Activated CD8-positive, alpha-beta memory T cell treated with anti-CD3 and anti-CD28 coated beads, Interleukin-2, amount 10 ng/mL, durations not matched to agents 7 days and 5 days (primary cell): ENCODE results near the gene PNKD. TPM values are rescaled to one million over a fixed set of nuclear protein-coding genes. Genes with fewer than 3 reads are reported as not detected.

ENCODE experiments used
- ATAC-seq: fragments of 150-1000 bp; cut with Tn5 transposase; one replicate; pipeline ENCODE4 v1.10.0; 2021; ENCODE audit warnings: moderate library complexity
- CTCF ChIA-PET: fragments of 350-600 bp; sonication (Branson Sonifier 250); formaldehyde crosslinking; loops from one replicate; lab custom pipeline; 2021; ENCODE audit warnings: antibody characterized with exemption; lab: Charles Lee
- DNase-seq: peaks from one replicate; pipeline ENCODE4 v3.0.0-alpha.2; 2020
- H3K27ac Mint-ChIP-seq: one replicate; pipeline ENCODE4 v1.8.0; 2021; ENCODE audit warnings: mild to moderate bottlenecking, mixed read lengths
- H3K27me3 Mint-ChIP-seq: one replicate; pipeline ENCODE4 v1.8.0; 2021; ENCODE audit warnings: mixed read lengths
- H3K36me3 Mint-ChIP-seq: one replicate; pipeline ENCODE4 v1.8.0; 2021; ENCODE audit warnings: mild to moderate bottlenecking, mixed read lengths
- H3K4me1 Mint-ChIP-seq: one replicate; pipeline ENCODE4 v1.8.0; 2021; ENCODE audit warnings: mixed read lengths
- H3K4me3 Mint-ChIP-seq: one replicate; pipeline ENCODE4 v1.8.0; 2021; ENCODE audit warnings: mild to moderate bottlenecking, moderate library complexity, mixed read lengths
- H3K9me3 Mint-ChIP-seq: one replicate; pipeline ENCODE4 v1.8.0; 2022; ENCODE audit warnings: low read depth, mixed read lengths
- total RNA-seq, 2 experiments: library from RNA; stranded (reverse); gene quantifications; one replicate each; pipeline ENCODE4 v1.2.3, GENCODE V29; 2021

The PNKD gene
- total RNA-seq, 2 experiments from 2014 or later, result 37.6 to 40.7 TPM

DNA sequence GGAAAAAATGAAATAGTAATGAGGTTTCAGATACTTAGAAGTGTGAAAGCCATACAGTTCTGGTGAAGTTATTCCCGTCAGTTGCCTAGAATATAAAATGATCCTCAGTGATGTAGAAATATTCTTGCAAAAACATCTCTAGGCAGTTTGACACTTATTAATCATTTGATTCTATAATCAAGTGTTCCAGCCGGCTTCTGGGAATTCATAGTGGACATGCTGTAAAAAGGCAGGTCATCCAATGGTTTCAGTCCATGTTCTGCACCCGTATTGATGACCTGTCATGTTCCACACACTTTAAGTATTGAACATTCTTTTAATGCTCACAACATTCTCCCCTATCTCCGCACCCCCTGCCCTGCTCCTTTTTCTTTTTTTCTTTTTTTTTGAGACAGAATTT lies 33.5 kb upstream of the PNKD start:
- DNase-seq (no peak), ATAC-seq (no peak)
- CTCF ChIA-PET, result interaction anchor here (0.9 to 1.5 kb wide), 4 partner anchors 8 to 70 kb away, joined by 3 to 4 read pairs (median 3); partner anchors contain the start of gene CXCR1
- no peaks in the 10 kb centered on the region for H3K9me3 Mint-ChIP-seq
- peaks cover 80% of the 10 kb centered on the region for H3K36me3 Mint-ChIP-seq
- H3K4me1 Mint-ChIP-seq, result peaks cover 18% of the 10 kb centered on the region
- no peak overlapping the region for H3K27ac Mint-ChIP-seq
- no peak overlapping the region for H3K4me3 Mint-ChIP-seq
- H3K27me3 Mint-ChIP-seq, result no peaks in the 10 kb centered on the region

DNA sequence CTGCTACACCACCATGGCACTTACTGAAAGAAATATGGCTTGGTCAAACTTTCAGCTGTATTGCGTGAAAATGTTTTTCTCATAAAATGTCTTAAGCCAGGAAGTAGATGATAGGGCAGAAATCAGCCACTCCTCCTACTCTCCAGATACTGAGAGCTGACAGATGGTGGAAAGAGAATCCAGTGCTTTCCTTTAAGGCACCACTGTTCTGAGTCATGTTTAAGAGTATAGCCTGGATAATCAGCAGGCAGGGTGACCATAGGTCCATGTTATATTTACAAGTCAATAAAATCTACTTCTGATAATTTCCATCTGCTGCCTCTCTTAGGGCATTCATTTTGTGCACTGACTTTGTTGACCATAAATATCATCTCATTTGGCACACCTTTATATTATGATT lies 31.4 kb upstream of the PNKD start:
- H3K4me1 Mint-ChIP-seq, result peaks cover 22% of the 10 kb centered on the region
- no peaks in the 10 kb centered on the region for H3K9me3 Mint-ChIP-seq
- no peak overlapping the region for H3K4me3 Mint-ChIP-seq
- no peak for ATAC-seq
- H3K27ac Mint-ChIP-seq, result no peak overlapping the region
- H3K36me3 Mint-ChIP-seq, result peaks cover 78% of the 10 kb centered on the region
- no peaks in the 10 kb centered on the region for H3K27me3 Mint-ChIP-seq
- CTCF ChIA-PET, result no interaction called here
- DNase-seq, result no peak

DNA sequence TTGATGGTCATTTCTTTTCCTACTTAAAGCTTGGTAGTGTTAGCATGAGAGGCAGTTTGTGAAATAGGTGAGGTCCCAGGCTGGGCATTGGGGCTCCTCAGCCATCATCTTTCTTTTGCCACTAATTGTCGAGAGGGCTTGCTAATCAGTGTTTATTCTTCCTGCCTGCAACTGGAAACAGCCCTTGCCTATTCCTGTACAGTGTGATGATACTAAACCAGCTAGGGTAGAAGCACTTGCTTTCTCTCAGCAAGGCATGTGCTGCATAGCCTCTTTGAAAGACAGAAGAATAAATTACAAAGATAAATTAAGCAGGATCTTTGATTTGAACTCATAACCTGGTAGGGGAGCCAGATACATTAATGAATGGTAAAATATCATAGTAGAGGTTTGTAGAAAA lies 26.1 kb upstream of the PNKD start:
- H3K27ac Mint-ChIP-seq, result no peak overlapping the region

DNA sequence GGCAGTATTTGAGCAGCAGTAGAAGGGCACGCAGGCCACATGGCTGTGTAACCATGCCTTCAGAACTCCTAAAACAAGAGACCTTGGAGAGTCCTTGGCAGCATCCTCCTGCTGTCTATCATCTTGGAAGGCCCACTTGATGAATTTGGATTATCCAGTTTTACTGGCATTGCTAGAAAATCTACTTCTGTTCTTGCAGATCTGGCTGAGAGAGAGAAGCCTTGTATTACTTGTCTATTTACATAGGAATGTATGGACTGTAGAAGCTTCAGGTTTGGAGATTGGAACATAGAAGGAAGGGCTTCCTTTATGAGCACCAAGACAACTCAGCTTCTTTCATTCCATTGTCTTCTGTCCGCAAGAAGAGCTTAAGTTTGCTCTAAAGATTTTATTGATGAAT lies 25.7 kb upstream of the PNKD start:
- CTCF ChIA-PET, result interaction anchor here (1.0 to 3.0 kb wide), 5 partner anchors 13 to 37 kb away, joined by 3 to 16 read pairs (median 6); no protein-coding TSS in a partner anchor
- H3K4me1 Mint-ChIP-seq, result peaks cover 26% of the 10 kb centered on the region
- H3K27me3 Mint-ChIP-seq, result no peaks in the 10 kb centered on the region
- peak overlapping the region; percentile 26 for H3K27ac Mint-ChIP-seq
- peaks cover 78% of the 10 kb centered on the region for H3K36me3 Mint-ChIP-seq
- no peaks in the 10 kb centered on the region for H3K9me3 Mint-ChIP-seq
- H3K4me3 Mint-ChIP-seq, result no peak overlapping the region
- DNase-seq, result no peak
- no peak for ATAC-seq

More for the DNA sequence above, 26.1 kb upstream of the PNKD start:
- H3K9me3 Mint-ChIP-seq, result no peaks in the 10 kb centered on the region
- CTCF ChIA-PET, result interaction anchor here (2.0 to 3.0 kb wide), 3 partner anchors 13 to 27 kb away, joined by 6 to 16 read pairs (median 10); no protein-coding TSS in a partner anchor
- H3K4me1 Mint-ChIP-seq, result peaks cover 26% of the 10 kb centered on the region
- DNase-seq (no peak), ATAC-seq (no peak)
- H3K4me3 Mint-ChIP-seq, result no peak overlapping the region
- no peaks in the 10 kb centered on the region for H3K27me3 Mint-ChIP-seq
- peaks cover 76% of the 10 kb centered on the region for H3K36me3 Mint-ChIP-seq

DNA sequence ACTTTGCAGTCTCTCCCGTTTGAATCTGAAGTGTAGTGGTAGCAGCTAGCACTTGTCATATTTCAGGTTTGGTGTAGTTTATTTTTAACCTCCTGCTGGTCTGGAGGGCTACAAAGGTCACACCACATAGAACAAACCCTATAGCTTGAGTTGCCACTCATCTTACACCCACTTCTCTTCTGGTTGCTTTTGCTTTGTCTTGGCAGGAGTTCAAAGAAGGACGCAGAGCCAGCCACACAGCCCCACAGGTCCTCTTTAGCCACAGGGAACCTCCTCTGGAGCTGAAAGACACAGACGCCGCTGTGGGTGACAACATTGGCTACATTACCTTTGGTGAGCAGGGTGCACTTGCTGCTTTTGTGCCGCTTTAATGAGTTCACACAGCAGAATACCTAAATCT lies 25.1 kb upstream of the PNKD start:
- Mint-ChIP-seq H3K27ac (no peak overlapping the region), H3K36me3 (peaks cover 78% of the 10 kb centered on the region), H3K27me3 (no peaks in the 10 kb centered on the region), H3K9me3 (no peaks in the 10 kb centered on the region), H3K4me3 (no peak overlapping the region), H3K4me1 (peaks cover 28% of the 10 kb centered on the region)
- CTCF ChIA-PET, result interaction anchor here (1.0 to 3.0 kb wide), 5 partner anchors 12 to 37 kb away, joined by 3 to 16 read pairs (median 6); no protein-coding TSS in a partner anchor
- no peak for ATAC-seq
- DNase-seq, result no peak

- peaks cover 78% of the 10 kb centered on the region for H3K36me3 Mint-ChIP-seq
- H3K27ac Mint-ChIP-seq, result no peak overlapping the region
Observed at GRCh38 chr2:218249691-218250090, 20.6 kb upstream of the PNKD start.

GRCh38 chr2:218252509-218253231 lies 17.6 kb upstream of the PNKD start:
- H3K27me3 Mint-ChIP-seq, result no peaks in the 10 kb centered on the region
- DNase-seq, result no peak
- ATAC-seq, result no peak
- no peak overlapping the region for H3K4me3 Mint-ChIP-seq
- H3K36me3 Mint-ChIP-seq, result peaks cover 67% of the 10 kb centered on the region
- CTCF ChIA-PET, result interaction anchor here (0.7 kb wide), 1 partner anchor 66 kb away, joined by 3 read pairs; no protein-coding TSS in a partner anchor
- peaks cover 27% of the 10 kb centered on the region for H3K4me1 Mint-ChIP-seq
- peak overlapping the region; percentile 42 for H3K27ac Mint-ChIP-seq
- H3K9me3 Mint-ChIP-seq, result no peaks in the 10 kb centered on the region

More at GRCh38 chr2:218249691-218250090, 20.6 kb upstream of the PNKD start:
- DNase-seq (no peak), ATAC-seq (no peak)
- H3K4me1 Mint-ChIP-seq, result peaks cover 14% of the 10 kb centered on the region
- no peaks in the 10 kb centered on the region for H3K9me3 Mint-ChIP-seq
- H3K27me3 Mint-ChIP-seq, result no peaks in the 10 kb centered on the region
- CTCF ChIA-PET, result no interaction called here
- H3K4me3 Mint-ChIP-seq, result no peak overlapping the region

- peak overlapping the region; percentile 42 for H3K27ac Mint-ChIP-seq
- no peak for DNase-seq
- H3K27me3 Mint-ChIP-seq, result no peaks in the 10 kb centered on the region
- ATAC-seq, result no peak
- H3K4me1 Mint-ChIP-seq, result peaks cover 29% of the 10 kb centered on the region
- no peak overlapping the region for H3K4me3 Mint-ChIP-seq
- H3K36me3 Mint-ChIP-seq, result peaks cover 63% of the 10 kb centered on the region
- H3K9me3 Mint-ChIP-seq, result no peaks in the 10 kb centered on the region
- CTCF ChIA-PET, result interaction anchor here (0.7 kb wide), 2 partner anchors 67 to 105 kb away, joined by 3 read pairs; no protein-coding TSS in a partner anchor
Observed at GRCh38 chr2:218253232-218253625, 17.1 kb upstream of the PNKD start.

- peaks cover 45% of the 10 kb centered on the region for H3K36me3 Mint-ChIP-seq
- H3K4me3 Mint-ChIP-seq, result no peak overlapping the region
- peaks cover 27% of the 10 kb centered on the region for H3K4me1 Mint-ChIP-seq
- H3K27me3 Mint-ChIP-seq, result no peaks in the 10 kb centered on the region
- H3K9me3 Mint-ChIP-seq, result no peaks in the 10 kb centered on the region
- H3K27ac Mint-ChIP-seq, result peak overlapping the region; percentile 18
- CTCF ChIA-PET, result interaction anchor here (1.3 to 1.6 kb wide), 3 partner anchors 14 to 70 kb away, joined by 3 to 5 read pairs (median 3); no protein-coding TSS in a partner anchor
- DNase-seq, result no peak
- ATAC-seq, result no peak
Observed at GRCh38 chr2:218255446-218255845, 14.9 kb upstream of the PNKD start.

GRCh38 chr2:218256612-218257350 lies 13.5 kb upstream of the PNKD start:
- Mint-ChIP-seq H3K4me3 (no peak overlapping the region), H3K27ac (peak overlapping the region; percentile 86), H3K36me3 (peaks cover 36% of the 10 kb centered on the region), H3K9me3 (no peaks in the 10 kb centered on the region), H3K4me1 (peaks cover 23% of the 10 kb centered on the region), H3K27me3 (no peaks in the 10 kb centered on the region)
- CTCF ChIA-PET, result interaction anchor here (0.5 to 2.5 kb wide), 27 partner anchors 9 to 272 kb away, joined by 3 to 21 read pairs (median 5); partner anchors contain the start of genes AAMP, CXCR1, PNKD and TMBIM1
- ATAC-seq (no peak), DNase-seq (no peak)

DNA sequence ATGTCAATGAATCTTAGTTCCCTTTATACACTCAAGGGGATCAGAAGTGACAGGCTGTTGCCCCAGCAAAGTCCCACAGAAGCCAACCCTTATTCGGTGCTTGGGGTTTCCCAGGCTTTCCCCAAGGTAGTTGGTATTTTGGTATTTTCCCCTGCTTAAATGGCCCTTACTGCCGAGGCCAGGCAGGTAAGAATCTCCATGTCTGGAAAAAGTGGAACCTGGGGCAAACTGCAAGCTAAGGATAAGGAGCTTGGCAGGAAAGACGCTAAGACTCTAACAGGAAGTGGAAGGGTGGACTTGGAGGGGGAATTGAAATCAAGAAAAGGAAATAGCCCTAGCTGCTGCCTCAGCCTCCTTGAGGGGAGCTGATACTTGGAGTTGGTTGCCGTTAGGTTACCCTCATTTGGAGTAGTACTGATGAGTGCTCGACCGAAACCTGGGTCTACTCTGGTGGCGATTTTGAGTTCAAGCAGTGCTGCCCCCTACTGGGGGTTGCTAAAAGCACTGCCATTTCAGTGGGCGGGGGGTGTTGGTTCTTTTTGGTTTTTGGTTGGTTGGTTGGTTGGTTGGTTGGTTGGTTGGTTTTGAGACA lies 12.8 kb upstream of the PNKD start:
- CTCF ChIA-PET, result interaction anchor here (0.5 to 2.5 kb wide), 27 partner anchors 8 to 271 kb away, joined by 3 to 21 read pairs (median 5); partner anchors contain the start of genes AAMP, CXCR1, PNKD and TMBIM1
- H3K9me3 Mint-ChIP-seq, result no peaks in the 10 kb centered on the region
- peak overlapping the region; percentile 86 for H3K27ac Mint-ChIP-seq
- ATAC-seq (peak; percentile 80), DNase-seq (peak; percentile 81)
- peaks cover 29% of the 10 kb centered on the region for H3K36me3 Mint-ChIP-seq
- peak overlapping the region; percentile 8 for H3K4me3 Mint-ChIP-seq
- peaks cover 20% of the 10 kb centered on the region for H3K4me1 Mint-ChIP-seq
- no peaks in the 10 kb centered on the region for H3K27me3 Mint-ChIP-seq

GRCh38 chr2:218259099-218259961 lies 11.0 kb upstream of the PNKD start:
- H3K4me1 Mint-ChIP-seq, result peaks cover 25% of the 10 kb centered on the region
- no peak for ATAC-seq
- CTCF ChIA-PET, result interaction anchor here (1.0 to 2.5 kb wide), 6 partner anchors 11 to 92 kb away, joined by 3 to 21 read pairs (median 5); partner anchors contain the start of genes AAMP, CXCR1 and PNKD

More at GRCh38 chr2:218259099-218259961, 11.0 kb upstream of the PNKD start:
- no peaks in the 10 kb centered on the region for H3K9me3 Mint-ChIP-seq
- no peaks in the 10 kb centered on the region for H3K27me3 Mint-ChIP-seq
- DNase-seq, result no peak
- peaks cover 20% of the 10 kb centered on the region for H3K36me3 Mint-ChIP-seq
- H3K4me3 Mint-ChIP-seq, result no peak overlapping the region
- H3K27ac Mint-ChIP-seq, result no peak overlapping the region
